Body of pancreas (tissue), 4 donors: ENCODE measurements around the gene PP2D1.

Experiments used
- POLR2A ChIP-seq, 3 donors: fragments of 450-650 bp; IDR thresholded peaks; one replicate each; pipeline ENCODE4 v1.6.1; 2016; ENCODE audit warnings: antibody characterized with exemption in 3 of 3, mild to moderate bottlenecking in 2 of 3
- TF ChIP-seq, protein P1 (sequence below), 7 experiments: fragments of 450-650 bp in 4 of 7; fragments of 200-600 bp in 3 of 7; sonication (generic) in 3 of 7; IDR thresholded peaks; one replicate each; pipeline ENCODE4 v1.5.1; 2016 to 2019; ENCODE audit warnings: antibody characterized with exemption in 7 of 7

DNA sequence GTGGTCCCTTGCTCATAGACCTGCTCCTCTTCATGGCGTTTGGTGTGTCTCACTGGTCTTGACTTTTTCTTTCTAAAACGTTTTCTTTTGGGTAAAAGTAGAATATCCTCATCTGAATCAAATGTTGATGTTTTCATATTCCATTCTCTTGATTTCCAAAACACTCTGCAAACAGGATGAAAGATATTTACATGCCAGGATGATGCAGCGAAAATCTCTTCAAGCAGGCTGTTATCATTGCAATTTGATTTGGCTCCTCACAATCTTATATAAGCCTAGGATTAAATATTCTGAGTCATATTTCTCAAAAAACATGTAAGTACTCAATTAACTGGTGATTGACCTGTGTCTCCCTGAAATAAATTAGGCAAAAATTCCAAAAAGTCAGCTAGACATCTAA lies 10.1 kb downstream of the PP2D1 start:
- no peak for TF ChIP-seq POLR2A (IDR thresholded peaks at IDR 0.05)
- TF ChIP-seq, protein P1, sequence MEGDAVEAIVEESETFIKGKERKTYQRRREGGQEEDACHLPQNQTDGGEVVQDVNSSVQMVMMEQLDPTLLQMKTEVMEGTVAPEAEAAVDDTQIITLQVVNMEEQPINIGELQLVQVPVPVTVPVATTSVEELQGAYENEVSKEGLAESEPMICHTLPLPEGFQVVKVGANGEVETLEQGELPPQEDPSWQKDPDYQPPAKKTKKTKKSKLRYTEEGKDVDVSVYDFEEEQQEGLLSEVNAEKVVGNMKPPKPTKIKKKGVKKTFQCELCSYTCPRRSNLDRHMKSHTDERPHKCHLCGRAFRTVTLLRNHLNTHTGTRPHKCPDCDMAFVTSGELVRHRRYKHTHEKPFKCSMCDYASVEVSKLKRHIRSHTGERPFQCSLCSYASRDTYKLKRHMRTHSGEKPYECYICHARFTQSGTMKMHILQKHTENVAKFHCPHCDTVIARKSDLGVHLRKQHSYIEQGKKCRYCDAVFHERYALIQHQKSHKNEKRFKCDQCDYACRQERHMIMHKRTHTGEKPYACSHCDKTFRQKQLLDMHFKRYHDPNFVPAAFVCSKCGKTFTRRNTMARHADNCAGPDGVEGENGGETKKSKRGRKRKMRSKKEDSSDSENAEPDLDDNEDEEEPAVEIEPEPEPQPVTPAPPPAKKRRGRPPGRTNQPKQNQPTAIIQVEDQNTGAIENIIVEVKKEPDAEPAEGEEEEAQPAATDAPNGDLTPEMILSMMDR (IDR thresholded peaks at IDR 0.05) = no peak
